ENCODE measurements around the gene EEF1G.

The EEF1G gene

DNA sequence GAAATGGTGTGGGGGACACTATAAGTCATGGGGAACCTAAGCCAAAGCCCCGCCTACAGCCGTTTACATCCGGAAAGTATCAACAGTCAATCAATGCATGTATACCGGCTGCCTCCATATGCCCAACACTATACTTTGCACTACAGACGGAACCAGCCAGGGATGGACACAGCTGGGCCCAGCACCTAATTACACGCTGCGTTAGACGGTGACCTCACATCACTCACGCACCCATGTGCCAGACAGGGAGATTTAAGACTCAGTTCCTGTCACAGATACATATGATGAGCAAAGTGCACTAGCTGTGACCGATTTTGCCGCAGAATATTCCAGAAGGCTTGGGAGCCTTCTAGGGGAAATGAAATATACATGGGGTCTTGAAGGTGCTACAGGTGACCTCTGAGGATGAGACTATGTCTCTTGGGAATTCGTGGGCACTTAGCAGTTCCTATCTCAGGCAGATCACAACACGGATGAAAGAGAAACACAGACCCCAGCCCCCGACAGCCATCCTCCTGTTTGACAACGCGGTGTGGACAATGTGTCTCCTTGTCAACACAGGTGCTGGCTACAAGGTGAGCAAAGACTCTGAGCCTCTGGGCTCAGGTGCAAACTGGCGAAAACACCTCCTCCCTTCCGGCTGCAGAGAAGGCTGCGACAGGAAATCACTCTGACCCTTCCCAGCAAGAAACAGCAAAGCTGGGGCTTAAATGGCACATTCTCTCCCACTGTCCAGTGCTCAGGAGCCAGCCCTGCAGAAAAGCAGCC, 35.0 kb downstream of the EEF1G start (continued):
- TF ChIP-seq, protein P1, sequence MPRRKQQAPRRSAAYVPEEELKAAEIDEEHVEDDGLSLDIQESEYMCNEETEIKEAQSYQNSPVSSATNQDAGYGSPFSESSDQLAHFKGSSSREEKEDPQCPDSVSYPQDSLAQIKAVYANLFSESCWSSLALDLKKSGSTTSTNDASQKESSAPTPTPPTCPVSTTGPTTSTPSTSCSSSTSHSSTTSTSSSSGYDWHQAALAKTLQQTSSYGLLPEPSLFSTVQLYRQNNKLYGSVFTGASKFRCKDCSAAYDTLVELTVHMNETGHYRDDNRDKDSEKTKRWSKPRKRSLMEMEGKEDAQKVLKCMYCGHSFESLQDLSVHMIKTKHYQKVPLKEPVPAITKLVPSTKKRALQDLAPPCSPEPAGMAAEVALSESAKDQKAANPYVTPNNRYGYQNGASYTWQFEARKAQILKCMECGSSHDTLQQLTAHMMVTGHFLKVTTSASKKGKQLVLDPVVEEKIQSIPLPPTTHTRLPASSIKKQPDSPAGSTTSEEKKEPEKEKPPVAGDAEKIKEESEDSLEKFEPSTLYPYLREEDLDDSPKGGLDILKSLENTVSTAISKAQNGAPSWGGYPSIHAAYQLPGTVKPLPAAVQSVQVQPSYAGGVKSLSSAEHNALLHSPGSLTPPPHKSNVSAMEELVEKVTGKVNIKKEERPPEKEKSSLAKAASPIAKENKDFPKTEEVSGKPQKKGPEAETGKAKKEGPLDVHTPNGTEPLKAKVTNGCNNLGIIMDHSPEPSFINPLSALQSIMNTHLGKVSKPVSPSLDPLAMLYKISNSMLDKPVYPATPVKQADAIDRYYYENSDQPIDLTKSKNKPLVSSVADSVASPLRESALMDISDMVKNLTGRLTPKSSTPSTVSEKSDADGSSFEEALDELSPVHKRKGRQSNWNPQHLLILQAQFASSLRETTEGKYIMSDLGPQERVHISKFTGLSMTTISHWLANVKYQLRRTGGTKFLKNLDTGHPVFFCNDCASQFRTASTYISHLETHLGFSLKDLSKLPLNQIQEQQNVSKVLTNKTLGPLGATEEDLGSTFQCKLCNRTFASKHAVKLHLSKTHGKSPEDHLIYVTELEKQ (tag by site-specific recombination; IDR thresholded peaks at IDR 0.05; ENCODE audit: borderline replicate concordance), result no peak
- TF ChIP-seq, protein P2, sequence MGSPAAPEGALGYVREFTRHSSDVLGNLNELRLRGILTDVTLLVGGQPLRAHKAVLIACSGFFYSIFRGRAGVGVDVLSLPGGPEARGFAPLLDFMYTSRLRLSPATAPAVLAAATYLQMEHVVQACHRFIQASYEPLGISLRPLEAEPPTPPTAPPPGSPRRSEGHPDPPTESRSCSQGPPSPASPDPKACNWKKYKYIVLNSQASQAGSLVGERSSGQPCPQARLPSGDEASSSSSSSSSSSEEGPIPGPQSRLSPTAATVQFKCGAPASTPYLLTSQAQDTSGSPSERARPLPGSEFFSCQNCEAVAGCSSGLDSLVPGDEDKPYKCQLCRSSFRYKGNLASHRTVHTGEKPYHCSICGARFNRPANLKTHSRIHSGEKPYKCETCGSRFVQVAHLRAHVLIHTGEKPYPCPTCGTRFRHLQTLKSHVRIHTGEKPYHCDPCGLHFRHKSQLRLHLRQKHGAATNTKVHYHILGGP (tag by site-specific recombination; IDR thresholded peaks at IDR 0.05), result no peak
- TF ChIP-seq OVOL3 (tag by site-specific recombination; IDR thresholded peaks at IDR 0.05) (no peak), ZNF311 (tag by site-specific recombination; IDR thresholded peaks at IDR 0.05; ENCODE audit: borderline replicate concordance) (no peak), IKZF3 (tag by site-specific recombination; IDR thresholded peaks at IDR 0.05) (no peak), ZNF776 (tag by site-specific recombination; IDR thresholded peaks at IDR 0.05; ENCODE audit: borderline replicate concordance) (no peak)

DNA sequence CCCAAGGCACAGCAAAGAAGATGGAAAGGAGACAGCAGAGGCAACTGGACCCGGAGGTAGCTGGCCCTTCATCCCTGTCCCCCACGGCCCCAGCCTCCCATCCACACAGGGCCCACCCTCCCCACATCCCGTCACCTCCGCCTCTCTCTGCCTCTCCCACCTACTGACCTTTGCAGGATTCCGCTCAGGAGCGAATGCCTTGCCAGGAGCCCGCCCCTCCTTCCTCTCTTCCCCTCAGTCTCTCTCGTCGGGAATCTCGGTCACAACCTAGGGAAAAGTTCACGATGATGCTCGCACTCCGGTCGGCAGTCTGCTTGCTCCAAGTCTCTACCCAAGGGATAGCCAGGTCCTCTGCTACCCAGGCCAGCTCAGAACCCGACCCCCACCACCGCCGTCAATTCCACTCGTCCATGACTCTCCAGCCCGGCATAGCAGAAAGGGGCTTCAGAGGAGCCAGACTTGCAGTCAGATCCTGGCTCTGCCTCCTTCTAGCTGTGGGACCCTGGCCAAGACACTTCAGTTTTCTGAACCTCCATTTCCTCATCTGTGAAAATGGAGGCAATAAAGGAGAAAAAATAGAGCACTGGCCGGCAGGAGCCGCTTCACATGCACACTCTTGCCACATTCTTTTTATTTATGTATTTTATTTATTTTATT, 37.3 kb downstream of the EEF1G start:
- peaks cover 7% of the 10 kb centered on the region for H3K4me1 ChIP-seq (ENCODE audit: control insufficient read depth, insufficient read depth, low read length)
- POLR2A ChIA-PET, result no interaction called here
- H3K4me3 ChIP-seq (ENCODE audit: low read depth, low read length), result no peak overlapping the region
- H3K27ac ChIP-seq (ENCODE audit: extremely low read depth, low read depth, low read length), result no peak overlapping the region
- CTCF ChIA-PET, result no interaction called here
- TF ChIP-seq ZNF48 (tag by site-specific recombination; IDR thresholded peaks at IDR 0.05) (no peak), ZNF350 (tag by site-specific recombination; IDR thresholded peaks at IDR 0.05) (no peak)
- peaks cover 0 to 42% of the 10 kb centered on the region in 2 experiments; a peak in 1 of 3 replicates for H3K36me3 ChIP-seq (ENCODE audit: control insufficient read depth in 2 of 2, insufficient read depth in 1 of 2, low read length in 2 of 2)
- no peaks in the 10 kb centered on the region for H3K9me3 ChIP-seq (ENCODE audit: control insufficient read depth, insufficient read depth, low read depth, low read length)

DNA sequence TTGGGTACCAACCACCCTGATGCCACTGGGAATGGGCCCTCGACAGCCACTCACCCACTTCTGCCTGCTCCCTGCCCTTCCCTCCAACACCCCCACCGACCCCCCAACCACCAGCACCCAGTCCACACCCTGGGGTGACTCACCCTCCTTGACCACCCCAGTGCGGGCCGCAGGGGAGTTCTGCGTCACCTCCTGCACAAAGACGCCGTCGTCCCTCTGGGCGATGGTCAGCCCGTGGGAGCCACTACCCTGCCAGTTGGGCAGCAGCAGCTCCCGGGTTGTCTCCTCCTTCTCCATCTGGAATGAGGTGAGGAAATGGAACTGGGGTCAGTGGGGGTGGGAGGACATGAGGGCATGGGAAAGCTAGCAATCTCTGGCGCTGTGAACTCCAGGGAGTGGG, 37.9 kb downstream of the EEF1G start:
- ChIA-PET CTCF (interaction anchor here (0.7 kb wide), 1 partner anchor 159 kb away, joined by 3 read pairs; no protein-coding TSS in a partner anchor), POLR2A (no interaction called here)
- H3K4me1 ChIP-seq (ENCODE audit: control insufficient read depth, insufficient read depth, low read length), result peaks cover 7% of the 10 kb centered on the region
- TF ChIP-seq ZSCAN30 (tag by site-specific recombination; IDR thresholded peaks at IDR 0.05) (no peak), ZNF24 (tag by site-specific recombination; IDR thresholded peaks at IDR 0.05) (no peak), ZNF23 (tag by site-specific recombination; IDR thresholded peaks at IDR 0.05; ENCODE audit: borderline replicate concordance) (no peak), KLF16 (tag by site-specific recombination; IDR thresholded peaks at IDR 0.05) (no peak), ZNF76 (tag by site-specific recombination; IDR thresholded peaks at IDR 0.05; ENCODE audit: borderline replicate concordance, low read depth) (no peak), ZNF544 (tag by site-specific recombination; IDR thresholded peaks at IDR 0.05) (no peak), ZNF292 (tag by site-specific recombination; IDR thresholded peaks at IDR 0.05; ENCODE audit: borderline replicate concordance, low read depth) (no peak)
- TF ChIP-seq, protein P3, sequence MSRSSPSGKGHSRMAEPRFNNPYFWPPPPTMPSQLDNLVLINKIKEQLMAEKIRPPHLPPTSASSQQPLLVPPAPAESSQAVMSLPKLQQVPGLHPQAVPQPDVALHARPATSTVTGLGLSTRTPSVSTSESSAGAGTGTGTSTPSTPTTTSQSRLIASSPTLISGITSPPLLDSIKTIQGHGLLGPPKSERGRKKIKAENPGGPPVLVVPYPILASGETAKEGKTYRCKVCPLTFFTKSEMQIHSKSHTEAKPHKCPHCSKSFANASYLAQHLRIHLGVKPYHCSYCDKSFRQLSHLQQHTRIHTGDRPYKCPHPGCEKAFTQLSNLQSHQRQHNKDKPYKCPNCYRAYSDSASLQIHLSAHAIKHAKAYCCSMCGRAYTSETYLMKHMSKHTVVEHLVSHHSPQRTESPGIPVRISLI (tag by site-specific recombination; IDR thresholded peaks at IDR 0.05), result no peak
- H3K36me3 ChIP-seq (ENCODE audit: control insufficient read depth in 2 of 2, insufficient read depth in 1 of 2, low read length in 2 of 2), result peaks cover 0 to 48% of the 10 kb centered on the region in 2 experiments; a peak in 1 of 3 replicates
- H3K4me3 ChIP-seq (ENCODE audit: low read depth, low read length), result no peak overlapping the region
- no peaks in the 10 kb centered on the region for H3K9me3 ChIP-seq (ENCODE audit: control insufficient read depth, insufficient read depth, low read depth, low read length)
- no peak overlapping the region for H3K27ac ChIP-seq (ENCODE audit: extremely low read depth, low read depth, low read length)
